Type B pancreatic cell (in vitro differentiated cells): Measurements from ENCODE around the gene MAGEC1. TPM values are rescaled to one million over a fixed set of nuclear protein-coding genes. Genes with fewer than 3 reads are reported as not detected.

Experiments used
- DNase-seq: peaks from one replicate; pipeline ENCODE4 v3.0.0; 2021; ENCODE audit warnings: mixed read lengths; ENCODE audit not compliant: unreplicated experiment; ENCODE audit errors: extremely low spot score
- H3K27ac Mint-ChIP-seq: 2 replicates; pipeline ENCODE4 v1.8.0; 2021; ENCODE audit warnings: mild to moderate bottlenecking, mixed read lengths
- H3K27me3 Mint-ChIP-seq: 2 replicates; pipeline ENCODE4 v1.8.0; 2021; ENCODE audit warnings: mixed read lengths
- H3K36me3 Mint-ChIP-seq: 2 replicates; pipeline ENCODE4 v1.8.0; 2021; ENCODE audit warnings: mixed read lengths
- H3K4me1 Mint-ChIP-seq: one replicate; pipeline ENCODE4 v1.8.0; 2021; ENCODE audit warnings: mixed read lengths; ENCODE audit not compliant: unreplicated experiment
- H3K4me3 Mint-ChIP-seq: 2 replicates; pipeline ENCODE4 v1.8.0; 2021; ENCODE audit warnings: mild to moderate bottlenecking, mixed read lengths
- H3K9me3 Mint-ChIP-seq: 2 replicates; pipeline ENCODE4 v1.8.0; 2021; ENCODE audit warnings: mixed read lengths
- total RNA-seq: library from RNA; stranded (reverse); gene quantifications from 2 replicates; pipeline ENCODE4 v1.2.1, GENCODE V29; 2021; ENCODE audit warnings: low replicate concordance
- TF ChIP-seq, protein P1 (sequence below): fragments of 200-600 bp; sonication (generic); conservative IDR thresholded peaks from 2 replicates; pipeline ENCODE4 v1.5.0; 2021; ENCODE audit warnings: antibody characterized with exemption, mild to moderate bottlenecking

The MAGEC1 gene
- total RNA-seq, 1 donor from 2014 or later, result not detected

DNA sequence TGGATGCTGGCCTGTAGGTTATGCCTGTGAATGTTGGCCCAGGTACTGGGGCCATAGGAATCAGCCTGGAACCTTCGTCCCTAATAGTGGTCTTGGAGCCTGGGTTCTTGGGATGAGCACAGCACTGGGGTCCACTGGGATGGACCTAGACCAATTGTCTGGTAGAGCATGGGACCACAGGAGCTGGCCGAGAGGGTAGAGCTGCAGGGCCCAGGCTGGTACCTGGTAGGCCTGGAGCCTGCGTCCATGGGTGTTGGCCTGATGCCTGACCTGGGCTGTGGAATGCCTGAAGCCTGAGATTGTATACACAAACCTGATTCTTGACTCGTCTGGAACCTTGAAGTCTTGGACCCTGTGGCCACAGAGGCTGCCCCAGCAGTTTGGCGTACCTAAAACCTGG lies 48.9 kb downstream of the MAGEC1 start:
- Mint-ChIP-seq H3K9me3 (no peaks in the 10 kb centered on the region), H3K27me3 (no peaks in the 10 kb centered on the region)

DNA sequence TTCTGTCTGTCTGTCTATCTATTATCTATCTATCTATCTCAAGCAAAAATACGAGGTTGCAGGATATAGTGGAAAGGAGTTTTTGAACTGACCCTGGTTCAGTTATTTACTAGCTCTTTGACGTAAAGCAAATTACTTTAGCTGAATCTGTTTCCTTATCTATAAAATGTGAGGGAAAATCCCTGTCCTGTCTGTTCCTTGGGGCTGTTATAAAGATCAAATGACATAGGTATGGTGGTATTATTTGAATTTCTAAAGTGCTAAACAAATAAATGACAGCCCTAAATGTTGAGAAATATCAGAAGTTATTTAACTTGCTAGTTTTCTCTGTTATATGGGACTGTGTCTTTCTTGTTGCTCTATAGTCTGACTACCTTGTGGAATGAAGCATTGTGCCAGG lies 55.0 kb downstream of the MAGEC1 start:
- TF ChIP-seq, protein P1, sequence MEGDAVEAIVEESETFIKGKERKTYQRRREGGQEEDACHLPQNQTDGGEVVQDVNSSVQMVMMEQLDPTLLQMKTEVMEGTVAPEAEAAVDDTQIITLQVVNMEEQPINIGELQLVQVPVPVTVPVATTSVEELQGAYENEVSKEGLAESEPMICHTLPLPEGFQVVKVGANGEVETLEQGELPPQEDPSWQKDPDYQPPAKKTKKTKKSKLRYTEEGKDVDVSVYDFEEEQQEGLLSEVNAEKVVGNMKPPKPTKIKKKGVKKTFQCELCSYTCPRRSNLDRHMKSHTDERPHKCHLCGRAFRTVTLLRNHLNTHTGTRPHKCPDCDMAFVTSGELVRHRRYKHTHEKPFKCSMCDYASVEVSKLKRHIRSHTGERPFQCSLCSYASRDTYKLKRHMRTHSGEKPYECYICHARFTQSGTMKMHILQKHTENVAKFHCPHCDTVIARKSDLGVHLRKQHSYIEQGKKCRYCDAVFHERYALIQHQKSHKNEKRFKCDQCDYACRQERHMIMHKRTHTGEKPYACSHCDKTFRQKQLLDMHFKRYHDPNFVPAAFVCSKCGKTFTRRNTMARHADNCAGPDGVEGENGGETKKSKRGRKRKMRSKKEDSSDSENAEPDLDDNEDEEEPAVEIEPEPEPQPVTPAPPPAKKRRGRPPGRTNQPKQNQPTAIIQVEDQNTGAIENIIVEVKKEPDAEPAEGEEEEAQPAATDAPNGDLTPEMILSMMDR, result no peak
- H3K27ac Mint-ChIP-seq, result no peak overlapping the region
- H3K27me3 Mint-ChIP-seq, result no peaks in the 10 kb centered on the region
- no peaks in the 10 kb centered on the region for H3K9me3 Mint-ChIP-seq
- no peak overlapping the region for H3K4me3 Mint-ChIP-seq
- no peak for DNase-seq
- H3K36me3 Mint-ChIP-seq, result no peaks in the 10 kb centered on the region
- H3K4me1 Mint-ChIP-seq, result no peaks in the 10 kb centered on the region

More for the DNA sequence above, 48.9 kb downstream of the MAGEC1 start:
- Mint-ChIP-seq H3K27ac (no peak overlapping the region), H3K4me3 (no peak overlapping the region), H3K36me3 (no peaks in the 10 kb centered on the region), H3K4me1 (no peaks in the 10 kb centered on the region)
- TF ChIP-seq, protein P1, result no peak
- no peak for DNase-seq

Other genes with a start within 250 kb of the MAGEC1 start
- not detected in 2 replicates for gene SPANXD, start 205.2 kb upstream of the MAGEC1 start, total RNA-seq
- gene MAGEC3, start 65.6 kb upstream of the MAGEC1 start, total RNA-seq, result 0.14 TPM in 1 of 2 replicates, not detected in the other